A673 (cell line): Measurements from ENCODE around the gene SNTA1. TPM values are rescaled to one million over a fixed set of nuclear protein-coding genes. Genes with fewer than 3 reads are reported as not detected.

Experiments used
- BruUV-seq: library from RNA; stranded (reverse); fragments of 400-500 nt; replicated peaks from 2 replicates; lab custom pipeline; 2021; lab: Mats Ljungman, UMichigan
- CTCF ChIA-PET: fragments of 300-600 bp; sonication (Branson Sonifier 250); formaldehyde crosslinking; loops from one replicate; lab custom pipeline; 2022; ENCODE audit warnings: antibody characterized with exemption; lab: Charles Lee
- POLR2A ChIA-PET: fragments of 300-600 bp; sonication (Branson Sonifier 250); formaldehyde crosslinking; loops from one replicate; lab custom pipeline; 2022; ENCODE audit warnings: antibody characterized with exemption; ENCODE audit not compliant: low non-redundant PET; lab: Charles Lee
- DNase-seq: peaks from one replicate; pipeline ENCODE4 v3.0.0-alpha.2; 2015; ENCODE audit warnings: low spot score
- H3K27ac ChIP-seq: fragments of 200-600 bp; sonication (generic); 2 replicates; pipeline ENCODE4 v1.5.1; 2016; ENCODE audit warnings: mixed run types, low read depth, mild to moderate bottlenecking, mixed read lengths, antibody characterized with exemption, low read length; ENCODE audit not compliant: poor library complexity, severe bottlenecking
- H3K27me3 ChIP-seq: fragments of 200-600 bp; sonication (generic); replicated peaks from 2 replicates; pipeline ENCODE4 v1.6.1; 2017; ENCODE audit warnings: mixed run types, low read depth, mild to moderate bottlenecking, mixed read lengths, antibody characterized with exemption, low read length; ENCODE audit not compliant: insufficient read depth, poor library complexity
- H3K36me3 ChIP-seq: fragments of 200-600 bp; sonication (generic); 2 replicates; pipeline ENCODE4 v1.6.1; 2016; ENCODE audit warnings: mixed run types, mild to moderate bottlenecking, mixed read lengths, antibody characterized with exemption, low read length; ENCODE audit not compliant: insufficient read depth, poor library complexity, severe bottlenecking
- H3K4me1 ChIP-seq: fragments of 200-600 bp; sonication (generic); 2 replicates; pipeline ENCODE4 v1.6.1; 2017; ENCODE audit warnings: mixed run types, mild to moderate bottlenecking, mixed read lengths, antibody characterized with exemption, low read length; ENCODE audit not compliant: insufficient read depth, poor library complexity, severe bottlenecking
- H3K4me3 ChIP-seq: fragments of 200-600 bp; sonication (generic); 2 replicates; pipeline ENCODE4 v1.5.1; 2016; ENCODE audit warnings: low read depth, mixed run types, mild to moderate bottlenecking, mixed read lengths, low read length; ENCODE audit not compliant: poor library complexity, severe bottlenecking
- H3K9me3 ChIP-seq: fragments of 200-600 bp; sonication (generic); 2 replicates; pipeline ENCODE4 v1.6.1; 2016; ENCODE audit warnings: mixed run types, low read depth, mild to moderate bottlenecking, mixed read lengths, antibody characterized with exemption, low read length; ENCODE audit not compliant: poor library complexity, severe bottlenecking
- EZH2 ChIP-seq: fragments of 200-600 bp; sonication (generic); IDR thresholded peaks from 2 replicates; pipeline ENCODE4 v1.6.1; 2017; ENCODE audit warnings: borderline replicate concordance, low read depth, mild to moderate bottlenecking, mixed read lengths, antibody characterized with exemption, low read length; ENCODE audit not compliant: poor library complexity, severe bottlenecking
- intact Hi-C: fragments of 100-400 bp; cut with micrococcal nuclease; formaldehyde crosslinking; loops from one replicate; pipeline ENCODE4 v1.10.0; 2022; ENCODE audit not compliant: unreplicated experiment
- total RNA-seq: library from RNA; stranded (reverse); gene quantifications from 2 replicates; pipeline ENCODE4 v1.2.3, GENCODE V29; 2021
- TF ChIP-seq, protein P1 (sequence below): fragments of 300-800, 200-600 bp; sonication (generic); conservative IDR thresholded peaks from 2 replicates; pipeline ENCODE4 v1.5.1; 2017; ENCODE audit warnings: low read depth, mild to moderate bottlenecking, antibody characterized with exemption, low read length, moderate library complexity, mixed read lengths

SNTA1 gene
- total RNA-seq, 1 experiment from 2014 or later, result 4.4 TPM

DNA sequence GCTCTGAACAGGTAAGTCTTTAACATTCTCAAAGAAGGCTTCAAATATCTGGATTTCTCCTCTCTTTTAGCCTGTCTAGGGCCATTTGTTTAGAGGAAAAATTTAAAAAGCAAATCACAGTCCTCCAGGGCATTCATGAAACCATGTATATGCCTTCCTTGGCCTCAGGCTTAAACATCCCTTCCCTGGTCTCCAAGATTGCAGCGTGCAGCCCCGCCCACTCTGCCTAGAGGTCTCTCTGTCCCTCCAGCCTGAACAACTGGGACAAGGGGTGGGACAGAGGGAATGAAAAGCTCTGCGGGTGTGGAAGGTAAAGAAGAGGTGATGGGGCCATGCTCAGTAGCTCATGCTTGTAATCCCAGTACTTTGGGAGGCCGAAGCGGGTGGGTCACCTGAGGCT, 36.5 kb upstream of the SNTA1 start:
- Histone ChIP-seq H3K27ac (no peak overlapping the region), H3K9me3 (no peaks in the 10 kb centered on the region), H3K4me1 (no peaks in the 10 kb centered on the region), H3K27me3 (no peaks in the 10 kb centered on the region), H3K36me3 (no peaks in the 10 kb centered on the region), H3K4me3 (no peak overlapping the region)
- ChIA-PET POLR2A (no interaction called here), CTCF (no interaction called here)
- TF ChIP-seq, protein P1, sequence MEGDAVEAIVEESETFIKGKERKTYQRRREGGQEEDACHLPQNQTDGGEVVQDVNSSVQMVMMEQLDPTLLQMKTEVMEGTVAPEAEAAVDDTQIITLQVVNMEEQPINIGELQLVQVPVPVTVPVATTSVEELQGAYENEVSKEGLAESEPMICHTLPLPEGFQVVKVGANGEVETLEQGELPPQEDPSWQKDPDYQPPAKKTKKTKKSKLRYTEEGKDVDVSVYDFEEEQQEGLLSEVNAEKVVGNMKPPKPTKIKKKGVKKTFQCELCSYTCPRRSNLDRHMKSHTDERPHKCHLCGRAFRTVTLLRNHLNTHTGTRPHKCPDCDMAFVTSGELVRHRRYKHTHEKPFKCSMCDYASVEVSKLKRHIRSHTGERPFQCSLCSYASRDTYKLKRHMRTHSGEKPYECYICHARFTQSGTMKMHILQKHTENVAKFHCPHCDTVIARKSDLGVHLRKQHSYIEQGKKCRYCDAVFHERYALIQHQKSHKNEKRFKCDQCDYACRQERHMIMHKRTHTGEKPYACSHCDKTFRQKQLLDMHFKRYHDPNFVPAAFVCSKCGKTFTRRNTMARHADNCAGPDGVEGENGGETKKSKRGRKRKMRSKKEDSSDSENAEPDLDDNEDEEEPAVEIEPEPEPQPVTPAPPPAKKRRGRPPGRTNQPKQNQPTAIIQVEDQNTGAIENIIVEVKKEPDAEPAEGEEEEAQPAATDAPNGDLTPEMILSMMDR, result no peak
- no peak for TF ChIP-seq EZH2
- intact Hi-C loops, result no loop called here
- no peak for DNase-seq
- no TSS peak for BruUV-seq

DNA sequence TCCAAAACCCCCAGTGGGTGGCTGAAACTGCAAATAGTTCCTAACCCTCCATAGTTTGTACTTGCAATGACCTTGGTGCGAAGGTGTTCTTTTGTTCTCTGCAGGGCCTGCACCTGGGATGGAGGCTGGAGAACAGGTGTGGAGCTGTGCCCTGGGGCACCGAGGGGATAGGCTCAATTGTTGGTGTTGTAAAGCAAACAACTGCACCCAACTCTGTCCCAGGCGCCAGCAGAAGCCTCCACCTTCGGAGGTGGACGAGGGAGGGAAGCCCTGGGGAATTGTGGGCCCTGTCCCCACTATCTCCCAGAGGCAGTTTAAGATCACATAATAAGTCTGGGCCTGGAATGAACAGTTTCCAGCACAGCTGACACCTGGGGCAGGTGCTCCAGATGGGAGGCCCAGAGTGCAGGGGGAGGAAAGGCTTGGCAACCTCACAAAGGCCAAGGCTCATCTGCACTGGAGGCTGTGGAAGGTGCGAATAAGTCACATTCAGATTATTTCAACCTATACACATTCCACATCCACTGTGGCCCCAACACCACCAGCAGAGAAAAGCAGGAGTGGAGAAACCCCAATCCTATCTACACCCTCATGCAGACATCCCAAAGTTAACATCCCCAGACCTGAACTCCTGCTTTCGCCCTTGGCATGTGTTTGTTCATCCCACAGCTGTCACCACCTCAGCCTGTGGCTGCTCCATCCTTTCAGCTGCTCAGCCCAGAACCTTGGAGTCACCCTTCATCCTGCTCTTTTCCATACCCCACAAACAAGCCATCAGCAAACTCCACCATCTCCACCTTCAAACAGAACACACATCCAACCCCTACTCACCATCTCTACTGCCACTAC, 34.0 kb upstream of the SNTA1 start:
- Histone ChIP-seq H3K27me3 (no peaks in the 10 kb centered on the region), H3K4me1 (no peaks in the 10 kb centered on the region), H3K4me3 (no peak overlapping the region), H3K27ac (no peak overlapping the region), H3K36me3 (no peaks in the 10 kb centered on the region), H3K9me3 (no peaks in the 10 kb centered on the region)
- DNase-seq, result no peak
- no TSS peak for BruUV-seq
- ChIA-PET CTCF (no interaction called here), POLR2A (no interaction called here)
- TF ChIP-seq EZH2, result no peak
- TF ChIP-seq, protein P1, result no peak
- intact Hi-C loops, result no loop called here

DNA sequence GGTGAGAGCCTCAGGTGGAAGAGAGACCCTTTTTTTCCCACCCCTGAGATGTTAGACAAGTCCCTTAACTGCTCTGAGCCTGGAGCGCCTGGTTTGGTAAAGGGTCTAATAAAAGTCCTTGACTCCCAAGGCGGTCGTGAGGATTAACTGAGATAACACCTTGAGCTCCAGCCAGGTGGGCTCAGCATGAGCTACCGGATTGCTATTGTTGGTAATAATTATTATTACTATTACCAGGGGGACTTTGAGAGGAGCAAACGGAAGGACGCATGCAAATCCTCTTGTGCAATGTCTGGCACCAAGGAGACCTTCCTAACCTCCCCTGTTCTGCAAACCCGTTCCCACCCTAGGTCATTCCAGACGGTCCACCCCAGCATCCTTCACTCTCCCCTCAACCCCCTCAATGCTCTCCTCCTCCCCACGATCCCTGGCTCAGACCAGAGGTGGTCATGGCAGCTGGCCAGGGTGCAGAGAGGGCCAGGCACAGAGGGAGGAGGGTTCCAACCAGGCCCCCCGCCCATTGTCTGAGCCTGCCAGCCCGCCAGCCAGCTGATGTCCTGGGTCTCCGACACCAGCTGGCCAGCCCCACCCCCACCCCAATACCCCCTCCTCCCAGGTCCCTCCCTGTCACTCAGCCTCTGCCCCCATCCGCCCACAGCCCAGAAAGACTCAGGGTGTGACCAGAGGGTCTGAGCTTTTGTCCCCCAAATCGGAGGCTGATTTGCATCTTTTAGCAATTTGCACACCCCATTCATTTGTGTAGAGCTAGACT, 32.0 kb upstream of the SNTA1 start:
- Histone ChIP-seq H3K27ac (no peak overlapping the region), H3K4me1 (no peaks in the 10 kb centered on the region), H3K9me3 (no peaks in the 10 kb centered on the region), H3K36me3 (no peaks in the 10 kb centered on the region), H3K27me3 (no peaks in the 10 kb centered on the region), H3K4me3 (no peak overlapping the region)
- no TSS peak for BruUV-seq
- TF ChIP-seq, protein P1, result no peak
- TF ChIP-seq EZH2, result no peak
- POLR2A ChIA-PET, result no interaction called here
- intact Hi-C loops, result no loop called here
- CTCF ChIA-PET, result no interaction called here
- no peak for DNase-seq
